Hippocampal formation (tissue), 2 donors: ENCODE results near the gene LMO1.

Source experiments
- DNase-seq, 2 donors: peaks; one replicate each; lab custom pipeline; 2025; lab: John Stamatoyannopoulos, UW

Gene LMO1

DNA sequence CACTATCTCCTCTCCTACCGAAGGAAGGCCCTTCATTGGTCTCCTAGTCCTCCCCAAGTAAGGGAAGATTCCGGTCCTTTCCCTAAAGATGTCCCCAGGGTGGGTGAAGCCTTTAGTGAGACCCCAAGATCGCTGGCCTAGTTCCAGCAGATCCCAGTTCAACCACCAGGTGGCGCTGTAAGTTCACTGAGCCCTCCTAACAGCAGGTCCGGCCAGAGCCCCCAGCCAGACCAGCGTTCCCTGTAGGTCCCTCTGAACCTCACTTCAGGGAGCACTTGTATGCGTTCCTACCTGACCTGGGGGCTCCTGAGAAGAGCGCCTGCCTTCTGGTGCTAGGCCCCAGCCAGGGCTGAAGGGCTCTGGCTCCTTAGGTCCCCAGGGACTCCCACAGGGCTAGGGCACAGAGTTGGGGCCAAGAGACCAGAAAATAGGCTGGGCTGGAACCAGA lies 38.1 kb downstream of the LMO1 start:
- DNase-seq, result peak; percentile 40 to 61

DNA sequence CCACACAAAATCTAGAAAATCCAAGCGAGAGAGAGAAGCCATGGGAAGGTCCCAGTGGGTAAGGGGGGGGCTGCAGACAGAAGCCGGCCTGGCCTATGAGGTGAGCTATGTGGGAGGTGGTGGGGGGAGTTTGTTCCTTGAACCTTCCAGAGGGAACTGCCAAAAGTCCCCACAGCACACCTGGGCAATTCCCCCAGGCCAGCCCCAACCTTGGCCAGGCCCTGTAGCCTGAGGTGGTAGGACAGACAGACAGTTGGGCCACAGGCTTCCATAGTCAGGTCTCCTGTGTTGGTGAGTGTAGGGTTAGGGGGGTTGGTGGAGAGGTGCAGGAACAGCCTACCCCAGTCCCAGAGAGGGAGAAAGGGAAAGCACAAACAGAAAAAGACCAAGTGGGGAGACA lies 39.0 kb downstream of the LMO1 start:
- DNase-seq, result no peak

DNA sequence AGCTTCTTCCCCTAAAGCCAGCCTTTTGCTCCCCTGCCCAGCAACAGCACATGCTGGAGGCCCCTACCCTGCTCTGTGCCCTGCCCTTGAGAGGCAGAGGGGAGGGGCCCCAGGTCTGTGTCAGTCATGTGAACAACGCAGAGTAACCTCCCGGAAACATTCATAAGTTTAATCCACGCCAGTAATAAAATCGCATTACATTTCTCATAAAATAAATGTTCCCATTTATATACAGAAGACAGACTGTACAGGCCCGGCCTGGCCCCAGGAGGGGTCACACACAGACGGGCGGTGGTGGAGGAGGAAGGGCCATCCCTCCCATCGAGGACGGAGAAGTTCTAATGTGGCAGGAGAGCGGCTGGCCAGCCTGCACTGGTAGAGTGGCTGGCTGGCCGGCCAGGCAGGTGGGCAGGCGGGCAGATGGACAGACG lies 39.5 kb downstream of the LMO1 start:
- no peak for DNase-seq

DNA sequence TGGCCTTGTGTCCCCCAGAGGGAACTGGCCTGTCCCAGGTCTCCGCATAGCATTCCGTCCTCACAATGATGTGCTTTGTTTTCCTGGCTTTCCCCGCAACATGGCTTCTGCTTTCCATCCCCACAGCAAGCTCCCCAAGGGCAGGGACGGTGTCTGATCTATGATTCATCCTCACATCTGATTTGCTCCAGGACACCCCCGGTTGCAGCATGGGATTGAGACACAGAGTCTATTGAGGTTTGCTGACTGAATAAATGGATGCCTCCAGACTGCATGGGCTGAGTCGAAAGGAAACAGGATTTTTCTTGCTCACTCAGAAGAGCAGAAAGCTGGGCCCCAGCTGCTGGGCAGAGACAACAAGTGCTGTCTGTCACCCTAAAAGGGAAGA lies 40.2 kb downstream of the LMO1 start:
- DNase-seq, result no peak

DNA sequence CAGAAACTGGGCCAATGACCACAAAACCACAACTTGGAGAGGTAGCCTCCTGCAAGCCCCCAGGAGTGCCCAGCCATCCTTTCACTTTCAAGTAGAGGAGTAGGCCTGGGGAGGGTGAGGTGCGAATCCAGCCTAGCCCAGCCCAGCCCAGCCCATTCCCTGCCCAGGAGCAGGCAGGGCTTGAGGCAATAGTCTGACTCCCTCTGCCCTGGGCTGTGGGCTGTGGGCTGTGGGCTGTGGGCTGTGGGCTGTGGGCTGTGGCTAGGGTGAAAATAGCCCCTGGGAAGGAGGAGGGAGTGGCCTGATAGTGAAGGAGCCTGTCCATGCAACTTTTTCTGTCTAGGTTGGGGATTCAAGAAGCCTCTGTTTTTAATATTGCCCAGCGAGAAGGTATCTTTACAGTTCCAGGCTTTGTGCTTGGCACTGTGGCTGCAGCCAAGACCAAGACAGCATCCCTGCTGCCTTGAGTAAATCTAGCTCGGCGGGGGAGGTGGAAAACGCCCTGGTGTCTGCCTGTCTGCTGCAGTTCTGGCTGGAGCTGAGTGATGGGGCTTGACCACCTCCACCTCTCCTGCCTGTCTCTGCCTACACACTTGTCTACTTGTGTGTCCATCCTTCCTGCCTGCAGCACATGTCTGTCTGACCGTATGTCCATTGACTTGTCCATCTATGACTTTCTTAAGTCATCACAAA lies 40.7 kb downstream of the LMO1 start:
- DNase-seq, result no peak

DNA sequence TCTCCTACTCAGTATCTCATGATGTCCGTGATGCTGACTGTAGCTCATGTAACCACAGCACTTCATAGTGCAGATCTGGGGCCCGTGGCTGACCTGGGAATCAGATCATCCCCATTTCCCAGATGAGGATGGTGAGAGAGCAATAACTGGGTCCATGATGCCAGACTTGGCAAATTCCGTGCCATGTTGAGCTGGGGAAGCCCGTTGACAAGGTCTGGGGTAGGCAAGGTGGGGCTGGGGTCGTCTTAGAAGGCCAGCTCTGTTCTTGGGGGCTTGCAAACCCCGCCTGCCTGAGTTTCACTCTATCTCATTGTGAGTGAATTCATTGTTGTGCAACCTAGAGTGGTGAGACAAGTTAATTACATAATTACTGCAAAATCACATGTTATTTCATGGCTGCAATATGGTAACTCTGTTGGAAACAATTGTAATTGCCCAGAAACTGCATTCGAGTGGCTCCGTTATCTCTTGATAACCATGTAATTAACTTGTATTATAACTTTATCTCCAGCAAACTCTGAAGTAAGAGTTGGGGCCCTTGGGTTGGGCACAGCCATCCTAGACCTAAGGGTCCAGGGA lies 41.7 kb downstream of the LMO1 start:
- no peak for DNase-seq

DNA sequence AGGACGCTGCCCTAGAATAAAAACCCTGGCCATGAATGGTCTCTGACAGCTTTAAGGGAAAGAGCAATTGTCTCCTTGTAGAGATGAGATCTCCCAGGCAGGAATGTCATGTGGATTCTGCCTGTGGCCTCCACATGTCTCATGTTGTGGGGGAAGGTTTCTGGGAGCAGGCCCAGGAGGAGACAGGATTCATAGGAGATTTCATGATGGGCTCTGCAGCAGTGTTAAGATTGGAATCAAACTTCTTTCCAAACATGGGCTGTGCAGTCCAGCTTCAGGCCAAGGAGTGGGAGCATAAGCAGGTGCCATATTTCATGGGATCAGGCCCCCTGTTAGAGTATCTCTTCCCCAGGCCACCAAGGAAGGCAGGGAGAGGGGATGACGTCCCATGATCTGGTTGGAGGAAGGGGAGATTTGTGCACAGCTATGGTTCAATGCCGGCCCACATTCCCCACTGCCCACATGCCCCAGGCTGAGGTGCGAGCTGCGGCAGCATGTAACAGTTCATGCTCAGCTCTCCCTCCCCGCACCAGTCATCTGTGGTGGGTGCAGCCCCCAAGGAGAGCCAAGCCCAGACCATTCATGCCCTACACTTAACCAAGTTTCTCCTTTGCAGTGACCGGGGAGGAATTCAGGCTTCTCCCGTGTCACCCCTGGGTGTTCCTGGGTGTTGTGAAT lies 42.5 kb downstream of the LMO1 start:
- no peak for DNase-seq

DNA sequence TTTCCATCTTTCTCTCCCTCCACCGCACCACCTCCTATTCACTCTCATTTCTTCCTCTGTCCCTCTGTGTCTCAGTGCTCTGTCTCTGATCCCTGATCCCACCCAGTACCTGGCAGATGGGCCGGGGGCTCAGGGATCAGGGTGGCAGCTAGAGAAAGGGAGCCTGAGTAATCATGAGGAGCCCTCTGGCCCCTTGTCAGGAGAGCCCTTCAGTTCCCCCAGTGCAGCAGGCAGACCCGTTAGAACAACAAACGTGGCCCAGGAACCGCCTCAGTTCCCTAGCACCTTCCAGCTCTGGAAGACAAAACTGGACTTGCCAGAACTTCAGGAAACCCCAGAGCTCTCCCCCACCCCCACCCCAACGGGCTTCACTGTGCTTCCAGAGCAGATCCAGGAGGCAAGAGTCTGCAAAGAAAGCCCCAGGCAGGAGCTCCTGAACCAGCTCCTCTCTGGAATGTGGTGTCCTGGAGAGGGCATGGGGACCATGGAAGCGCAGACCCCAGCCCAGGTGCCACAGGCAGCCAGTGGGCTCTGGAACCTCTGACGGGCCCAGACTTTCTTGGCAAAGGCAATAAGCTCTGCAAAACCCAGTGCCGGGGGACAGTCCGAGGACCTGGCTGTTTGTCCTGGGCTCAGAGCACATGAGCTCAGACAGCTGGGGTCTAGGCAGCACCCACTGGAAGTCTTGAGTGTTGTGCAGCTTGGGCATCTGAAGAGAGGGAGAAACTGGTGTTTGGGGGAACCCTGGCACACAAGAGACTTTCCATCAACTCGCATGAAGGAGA lies 43.2 kb downstream of the LMO1 start:
- DNase-seq, result no peak

DNA sequence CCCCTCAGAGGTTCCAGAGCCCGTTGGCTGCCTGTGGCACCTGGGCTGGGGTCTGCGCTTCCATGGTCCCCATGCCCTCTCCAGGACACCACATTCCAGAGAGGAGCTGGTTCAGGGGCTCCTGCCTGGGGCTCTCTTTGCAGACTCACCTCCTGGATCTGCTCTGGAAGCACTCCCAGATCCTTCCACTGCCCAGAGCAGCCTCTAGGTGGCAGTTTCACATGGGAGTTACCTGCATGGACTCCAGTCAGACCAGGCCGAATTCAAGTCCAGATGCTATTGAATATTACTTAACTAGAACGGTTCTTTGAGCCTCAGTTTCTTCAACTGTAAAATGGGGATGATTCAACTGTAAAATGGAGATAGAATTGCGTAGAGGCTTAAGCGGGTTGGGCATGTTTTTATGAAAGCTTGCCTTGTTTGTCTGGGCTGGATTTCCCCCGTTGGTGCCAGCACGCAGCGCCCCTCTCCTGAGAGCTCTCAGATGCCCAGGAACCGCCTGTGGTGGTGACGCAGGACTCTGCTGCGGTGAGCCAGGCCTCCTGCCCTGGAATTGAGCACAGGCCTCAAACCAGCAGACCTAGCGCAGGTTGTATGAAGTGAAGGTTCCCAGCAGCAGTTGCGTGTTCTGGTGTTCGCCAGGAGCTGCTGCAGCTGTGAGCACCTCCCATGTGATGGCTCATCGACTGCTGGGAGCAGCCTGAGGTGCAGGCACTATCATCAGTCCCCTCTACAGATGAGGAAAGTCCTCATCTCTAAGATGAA lies 44.2 kb downstream of the LMO1 start:
- no peak for DNase-seq

DNA sequence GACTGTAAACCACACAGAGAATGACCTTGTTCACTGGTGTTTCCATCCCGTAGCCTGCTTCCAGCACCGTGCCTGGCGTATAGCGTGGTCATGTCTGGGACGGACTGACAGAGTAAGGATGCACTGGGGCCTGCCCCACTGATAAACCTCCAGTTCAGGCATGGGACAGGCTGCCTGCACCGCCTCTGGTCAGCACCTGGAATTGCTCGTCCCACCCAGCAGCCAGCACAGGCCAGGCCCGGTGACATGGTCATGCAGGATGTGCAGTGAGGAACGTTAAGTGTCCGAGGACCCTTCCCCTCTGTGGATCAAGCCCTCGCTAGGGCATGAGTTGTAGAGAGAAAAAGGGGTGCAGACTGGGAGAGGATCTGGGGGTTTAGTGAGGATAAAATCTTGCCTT lies 44.8 kb downstream of the LMO1 start:
- DNase-seq, result no peak

DNA sequence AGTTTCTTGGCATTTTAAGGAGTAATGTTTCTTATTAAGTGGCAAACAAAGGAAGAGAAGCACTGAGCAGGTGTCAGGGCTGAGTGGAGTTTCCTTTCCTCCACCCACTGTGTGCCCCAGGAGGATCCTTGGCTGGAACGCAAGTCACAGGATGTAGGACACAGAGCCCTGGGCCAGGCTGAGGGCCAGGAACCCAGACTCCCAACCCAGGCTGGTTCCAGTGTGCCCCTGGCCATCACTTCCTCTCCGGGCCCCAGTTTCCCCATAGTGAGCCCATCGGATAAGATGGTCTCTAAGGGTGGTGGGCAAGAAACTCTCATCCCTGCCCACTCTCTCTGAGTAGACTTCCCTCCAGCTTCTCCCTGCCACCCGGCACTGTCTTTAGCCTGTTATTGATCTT lies 45.3 kb downstream of the LMO1 start:
- DNase-seq, result no peak

DNA sequence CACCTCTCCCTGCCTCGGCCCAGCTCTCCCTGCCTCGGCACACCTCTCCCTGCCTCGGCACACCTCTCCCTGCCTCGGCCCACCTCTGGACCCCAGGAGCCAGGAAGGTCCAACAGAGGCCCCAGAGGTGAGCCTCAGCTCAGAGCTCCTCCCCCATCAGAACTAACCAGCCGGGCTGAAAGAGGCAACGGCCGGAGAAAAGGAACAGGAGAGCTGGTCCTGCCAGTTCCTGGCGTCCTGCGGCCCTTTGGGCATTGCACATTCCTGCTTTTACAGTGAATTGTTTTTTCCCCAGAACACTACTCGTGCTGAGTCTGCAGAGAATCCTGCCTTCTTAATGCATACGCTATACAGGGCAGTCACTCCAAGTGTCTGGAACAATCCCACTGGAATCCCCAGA lies 45.8 kb downstream of the LMO1 start:
- DNase-seq, result no peak

DNA sequence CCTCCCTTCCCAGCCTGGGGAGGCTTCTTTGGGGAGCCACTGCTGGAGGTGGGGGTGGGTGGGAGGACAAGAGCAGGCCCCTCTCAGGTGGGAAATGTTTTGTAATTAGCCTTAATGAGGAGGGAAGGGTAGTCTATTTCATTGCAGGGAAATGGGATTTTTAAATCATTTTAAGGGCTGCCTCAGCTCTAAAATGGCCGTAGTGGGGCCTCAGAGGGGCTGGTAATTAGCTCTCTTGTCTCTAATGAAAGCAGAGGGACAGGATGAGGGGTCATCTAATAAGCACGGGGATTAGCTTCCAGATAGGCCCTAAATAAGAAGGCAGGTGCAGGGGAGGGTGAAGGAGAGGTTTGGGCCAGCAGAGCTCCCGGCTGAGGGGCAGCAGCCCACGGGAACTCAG lies 46.5 kb downstream of the LMO1 start:
- DNase-seq, result no peak

DNA sequence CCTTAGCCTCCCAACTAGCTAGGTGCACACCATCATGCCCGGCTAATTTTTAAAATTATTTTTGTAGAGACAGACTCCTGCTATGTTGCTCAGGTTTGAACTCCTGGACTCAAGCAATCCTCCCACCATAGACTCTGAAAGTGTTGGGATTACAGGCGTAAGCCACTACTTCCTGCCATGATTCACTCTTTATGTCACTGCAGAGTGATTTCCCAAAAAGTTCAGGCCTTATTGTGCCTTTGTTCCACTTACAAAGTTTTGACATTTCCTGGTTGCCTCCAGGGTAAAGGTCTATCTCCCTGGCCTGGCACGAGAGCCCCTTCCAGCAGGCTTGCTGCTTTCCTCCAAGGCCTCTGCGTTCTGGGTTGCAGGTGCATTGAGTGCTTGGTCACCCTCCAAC lies 50.3 kb downstream of the LMO1 start:
- DNase-seq, result no peak

DNA sequence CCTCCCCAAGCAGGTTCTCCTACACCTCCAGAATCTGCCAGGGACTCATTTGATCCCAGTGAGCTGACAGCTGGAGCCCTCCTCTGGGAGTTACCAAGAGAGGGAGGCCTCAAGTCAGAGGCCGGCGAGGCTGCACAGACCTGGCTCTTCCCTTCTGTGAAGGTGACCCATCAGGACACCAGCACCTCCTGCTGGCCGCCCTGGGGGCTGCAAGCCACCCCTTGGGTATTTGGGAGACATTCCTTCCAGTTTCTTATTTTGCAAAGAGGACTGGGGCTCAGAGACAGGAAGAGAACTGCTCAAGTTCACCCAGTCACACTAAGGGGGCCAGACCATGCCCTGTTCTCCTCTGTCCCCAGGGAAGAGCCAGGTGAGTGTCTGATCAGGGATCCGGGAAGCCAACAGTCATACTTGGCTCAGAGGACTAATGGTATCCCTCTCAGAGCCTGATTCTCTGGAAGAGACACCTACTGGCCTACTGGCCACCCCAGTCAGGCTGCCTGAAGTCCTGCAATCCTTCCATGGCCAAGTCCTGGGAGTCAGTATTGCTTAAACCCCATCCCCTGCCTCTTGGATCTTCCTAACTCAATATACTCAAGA lies 54.4 kb downstream of the LMO1 start:
- DNase-seq, result no peak

DNA sequence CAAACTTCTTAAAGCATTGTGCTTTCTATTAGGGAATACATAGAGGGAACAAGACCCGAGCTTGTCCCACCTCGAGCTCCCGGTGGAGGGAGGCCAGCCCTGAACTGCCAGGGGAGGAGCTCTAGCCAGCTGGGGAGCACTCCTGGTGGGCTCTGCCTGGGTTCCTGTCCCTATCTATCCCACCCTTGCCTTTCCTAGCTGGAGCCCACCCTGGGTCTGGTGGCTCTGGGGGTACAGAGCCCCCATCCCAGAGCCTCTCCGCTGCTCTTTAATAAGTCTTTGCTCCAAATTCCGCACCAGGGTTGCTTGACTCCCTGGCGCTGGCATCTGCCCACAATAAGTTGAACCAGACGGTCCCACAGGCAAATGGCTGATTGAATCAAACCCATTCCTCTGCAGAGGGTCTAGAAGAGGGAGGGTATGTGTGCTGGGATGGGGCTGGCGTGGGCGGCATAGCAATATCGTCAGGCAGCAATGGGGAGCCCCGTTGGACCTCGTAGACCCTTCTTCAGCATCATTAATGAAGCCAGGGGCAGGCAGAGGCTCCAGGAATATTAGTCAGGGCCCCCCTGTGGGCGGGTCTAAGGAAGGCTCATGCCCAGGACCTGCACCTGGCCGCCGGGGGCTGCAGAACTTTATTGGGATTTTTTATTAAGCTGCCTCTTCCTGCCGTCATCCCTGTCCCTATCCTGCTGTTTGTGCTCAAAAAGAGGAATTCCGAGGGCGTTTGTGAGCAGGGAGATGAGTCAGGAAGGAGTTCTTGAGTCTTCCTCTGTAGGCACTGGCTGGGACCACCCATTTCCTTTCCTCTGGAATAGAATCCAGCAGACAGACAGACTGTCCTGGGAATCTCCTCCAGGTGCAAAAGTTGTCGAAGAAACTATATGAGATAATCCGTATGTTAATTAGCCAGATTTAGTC lies 56.3 kb downstream of the LMO1 start:
- DNase-seq, result no peak

DNA sequence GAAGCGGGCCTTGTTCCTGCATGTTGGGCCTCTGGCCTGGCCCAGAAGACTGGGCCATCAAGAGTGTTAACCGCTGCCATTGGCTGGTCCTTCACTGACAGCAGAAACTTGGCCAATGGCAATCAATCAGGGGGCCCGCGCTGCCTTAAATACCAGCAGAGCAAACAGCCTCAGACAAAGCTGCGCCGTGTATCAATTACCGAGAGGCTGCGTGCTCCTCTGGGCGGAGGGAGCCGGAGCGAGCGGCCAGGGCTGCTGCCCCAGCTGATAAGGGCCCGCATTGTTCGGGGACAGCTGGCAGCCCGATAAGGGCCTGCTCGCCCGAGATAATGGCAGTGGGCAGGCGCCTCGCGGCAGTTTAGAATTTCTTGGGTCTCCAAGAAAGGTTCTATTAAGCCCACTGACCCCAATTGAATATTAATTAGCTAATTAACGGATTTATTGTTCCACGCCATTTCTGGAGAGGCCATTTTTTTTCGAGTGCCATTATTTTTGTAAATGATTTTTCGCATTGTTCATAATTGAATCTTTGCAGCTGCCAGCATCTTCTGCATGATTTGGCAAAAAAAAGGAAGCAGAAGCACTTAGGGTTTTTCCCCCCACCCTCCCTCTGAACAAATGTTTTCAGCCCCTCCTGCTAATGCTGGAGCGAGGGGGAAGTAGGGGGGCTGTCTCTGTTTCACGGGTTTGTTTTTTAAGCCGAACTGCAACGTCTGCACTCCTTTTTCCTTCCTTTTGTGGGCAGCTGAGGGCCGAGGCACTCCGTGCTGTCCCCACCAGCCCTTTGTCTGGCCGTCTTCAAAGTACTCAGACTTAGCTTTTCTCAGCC lies 57.2 kb downstream of the LMO1 start:
- peak; percentile 66 to 75 for DNase-seq

DNA sequence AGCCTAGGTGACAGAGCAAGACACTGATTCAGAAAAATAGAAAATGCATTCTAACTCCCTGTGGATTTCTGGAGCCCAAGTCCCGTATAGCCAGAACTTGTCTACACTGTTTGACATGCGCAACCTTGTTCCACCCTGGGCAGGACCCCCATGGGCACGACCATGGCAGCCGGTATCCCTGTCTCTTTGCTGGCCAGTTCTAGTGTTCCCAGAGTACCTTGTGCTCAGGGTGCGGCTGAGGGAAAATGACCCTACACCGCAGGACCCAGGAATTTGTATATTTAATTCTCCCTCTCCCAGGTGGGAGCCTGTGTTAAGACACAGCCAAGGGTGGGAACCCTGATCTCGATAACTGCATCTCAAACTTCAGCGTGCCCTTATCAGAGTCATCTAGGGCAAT lies 58.1 kb downstream of the LMO1 start:
- no peak for DNase-seq

DNA sequence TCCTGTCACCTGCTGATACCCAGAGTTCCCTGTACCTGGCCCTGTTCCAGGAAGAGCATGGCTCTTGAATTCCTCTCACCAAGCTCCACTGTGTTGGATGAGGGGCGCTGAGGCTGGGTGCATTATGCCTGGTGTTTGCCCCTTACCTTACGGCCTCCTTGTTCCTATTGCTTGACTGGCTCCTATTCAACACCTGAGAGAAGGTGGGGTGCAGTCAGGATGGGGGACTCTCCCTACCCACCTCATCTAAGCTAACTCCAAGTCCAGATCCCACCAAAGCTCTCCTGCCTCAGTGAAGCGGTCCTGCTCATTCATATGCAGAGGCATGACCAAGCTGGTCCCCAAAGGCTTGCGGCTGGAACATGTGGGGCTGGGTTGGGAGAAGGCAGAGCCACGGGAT lies 59.1 kb downstream of the LMO1 start:
- DNase-seq, result no peak

DNA sequence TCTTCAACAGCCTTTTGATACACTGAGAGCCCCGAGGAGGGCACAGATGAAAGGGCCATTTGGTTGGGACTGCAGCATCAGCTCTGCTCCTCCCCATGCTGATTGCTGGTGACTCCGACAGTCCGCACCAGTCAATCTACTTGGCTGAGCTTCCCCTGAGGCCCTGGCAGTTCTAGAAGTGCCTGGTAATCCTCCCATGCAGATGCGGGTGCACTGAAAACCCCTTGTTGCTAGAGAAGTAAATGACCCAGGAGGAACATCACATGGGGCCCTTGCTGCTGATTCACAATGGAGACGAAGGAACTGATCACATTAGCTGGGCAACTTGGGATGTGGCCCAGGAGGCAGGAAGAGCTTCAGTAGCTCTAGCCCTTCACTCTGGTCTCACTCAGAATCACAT lies 59.7 kb downstream of the LMO1 start:
- no peak for DNase-seq
